Measurements from ENCODE around the gene CELF4. TPM values are rescaled to one million over a fixed set of nuclear protein-coding genes. Genes with fewer than 3 reads are reported as not detected.

CELF4 gene
- total RNA-seq, 1 donor from 2014 or later = not detected

- DNase-seq (ENCODE audit: low read depth in 2 of 2) = no peak
These were observed 8.5 kb upstream of the CELF4 start for GRCh38 chr18:37574113-37574512.

GRCh38 chr18:37572736-37573135 is 7.1 kb upstream of the CELF4 start:
- no peak for DNase-seq (ENCODE audit: low read depth in 2 of 2)

DNA sequence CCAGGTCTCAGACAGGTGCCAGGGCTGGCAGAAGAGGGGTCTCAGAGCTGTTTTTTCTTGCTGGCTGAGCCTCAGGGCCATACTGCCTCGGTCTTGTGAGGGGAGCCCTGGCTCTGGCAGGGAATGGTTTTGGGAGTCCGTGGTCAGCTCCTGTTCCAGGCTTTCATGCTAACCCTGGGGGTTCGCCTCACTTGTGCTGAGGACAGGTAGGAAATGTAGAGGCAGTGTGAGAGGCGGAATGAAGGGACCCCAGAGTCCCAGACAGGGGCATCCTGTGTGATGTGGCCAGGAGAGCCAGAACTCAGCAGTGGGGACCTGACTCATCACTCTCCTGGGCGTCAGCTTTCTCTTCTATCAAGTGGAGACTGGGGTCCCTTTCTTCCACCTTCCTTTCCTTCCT is 5.7 kb upstream of the CELF4 start:
- DNase-seq (ENCODE audit: low read depth in 2 of 2) = no peak

DNA sequence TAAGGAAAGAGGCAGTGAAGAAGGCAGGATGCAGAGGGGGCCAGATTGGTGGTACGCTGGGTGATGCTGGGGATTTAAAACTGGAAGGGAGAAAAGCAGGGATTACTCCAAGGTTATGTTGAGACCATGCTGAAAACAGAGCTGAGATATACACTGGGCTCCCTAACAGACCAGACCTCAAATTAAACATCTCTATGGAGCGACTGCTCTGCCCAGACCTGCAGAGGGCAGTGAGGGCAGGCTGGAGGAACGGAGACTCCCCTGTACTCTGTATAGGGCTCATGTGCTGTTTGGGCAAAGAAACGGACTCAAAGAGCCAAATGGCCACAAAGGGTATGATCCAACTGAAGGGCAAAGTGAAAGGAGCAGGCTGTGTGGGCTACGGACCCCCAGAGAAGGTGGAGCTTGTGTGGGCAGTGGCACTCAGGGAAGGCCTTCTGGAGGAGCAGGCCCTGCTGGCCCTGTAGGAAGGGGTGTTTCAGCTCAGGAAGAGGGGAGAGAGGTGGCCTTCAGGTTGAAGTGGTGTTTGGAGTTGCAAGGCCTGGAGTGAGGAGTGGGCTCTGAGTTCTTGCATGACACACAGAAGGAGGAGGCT is 4.8 kb upstream of the CELF4 start:
- no peak for DNase-seq (ENCODE audit: low read depth in 2 of 2)

GRCh38 chr18:37568671-37569070 is 3.1 kb upstream of the CELF4 start:
- DNase-seq (ENCODE audit: low read depth in 2 of 2) = no peak

DNA sequence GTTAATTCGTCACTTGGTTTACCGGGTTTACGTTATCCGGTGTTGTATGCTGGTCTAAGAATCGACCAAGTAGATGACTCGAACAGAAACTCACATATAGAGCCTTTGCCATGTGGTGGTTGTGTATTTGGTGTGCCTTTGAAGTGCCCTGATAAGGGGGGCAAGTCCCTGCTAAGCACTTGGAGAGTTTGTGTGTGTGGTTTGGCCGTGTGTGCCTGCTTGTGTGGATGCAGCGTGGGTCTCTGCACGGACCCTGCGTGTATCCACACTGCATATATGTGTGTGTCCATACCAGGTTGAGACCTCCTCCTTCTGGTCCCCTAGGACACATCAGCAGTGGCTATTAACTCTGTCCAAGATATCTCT is 2.4 kb upstream of the CELF4 start:
- no peak for DNase-seq (ENCODE audit: low read depth in 2 of 2)

GRCh38 chr18:37567061-37567993 is 1.7 kb upstream of the CELF4 start:
- peak in 1 of 2 donors; percentile 5 for DNase-seq (ENCODE audit: low read depth in 2 of 2)

GRCh38 chr18:37566479-37567060 is 972 bp upstream of the CELF4 start:
- peak in 1 of 2 donors; percentile 4 for DNase-seq (ENCODE audit: low read depth in 2 of 2)

DNA sequence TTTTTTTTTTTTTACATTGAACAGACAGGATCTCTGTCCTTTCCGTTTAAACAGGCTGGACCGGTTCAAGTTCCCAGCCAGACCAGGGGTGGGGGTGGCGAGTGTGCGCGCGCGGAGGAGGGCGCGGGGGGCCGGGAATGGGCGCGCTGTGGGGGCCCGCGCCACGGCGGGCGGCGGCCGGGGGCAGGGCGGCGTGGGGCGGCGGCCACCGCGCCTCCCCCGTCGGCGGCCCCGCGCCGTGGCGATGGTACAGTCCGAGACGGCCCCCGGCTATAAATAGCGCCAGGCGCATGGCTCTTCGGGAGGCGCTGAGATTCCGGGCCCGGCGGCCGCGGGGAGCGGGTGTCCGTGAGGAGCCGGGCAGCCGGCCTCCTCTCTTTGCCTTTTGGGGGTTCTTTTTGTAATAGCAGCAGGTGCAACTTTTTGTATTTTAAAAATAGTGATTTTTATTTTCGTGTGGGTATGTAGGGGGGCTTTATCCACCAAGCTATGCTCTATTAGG is 430 bp upstream of the CELF4 start:
- peak; percentile 9 to 53 for DNase-seq (ENCODE audit: low read depth in 2 of 2)

GRCh38 chr18:37564711-37565100 is 892 bp downstream of the CELF4 start:
- peak; percentile 34 to 70 for DNase-seq (ENCODE audit: low read depth in 2 of 2)

GRCh38 chr18:37563931-37564392 is 1.6 kb downstream of the CELF4 start:
- no peak for DNase-seq (ENCODE audit: low read depth in 2 of 2)

- DNase-seq (ENCODE audit: low read depth in 2 of 2) = no peak
These were observed 3.6 kb downstream of the CELF4 start for GRCh38 chr18:37561986-37562385.

GRCh38 chr18:37560003-37560402 is 5.6 kb downstream of the CELF4 start:
- DNase-seq (ENCODE audit: low read depth in 2 of 2) = no peak

DNA sequence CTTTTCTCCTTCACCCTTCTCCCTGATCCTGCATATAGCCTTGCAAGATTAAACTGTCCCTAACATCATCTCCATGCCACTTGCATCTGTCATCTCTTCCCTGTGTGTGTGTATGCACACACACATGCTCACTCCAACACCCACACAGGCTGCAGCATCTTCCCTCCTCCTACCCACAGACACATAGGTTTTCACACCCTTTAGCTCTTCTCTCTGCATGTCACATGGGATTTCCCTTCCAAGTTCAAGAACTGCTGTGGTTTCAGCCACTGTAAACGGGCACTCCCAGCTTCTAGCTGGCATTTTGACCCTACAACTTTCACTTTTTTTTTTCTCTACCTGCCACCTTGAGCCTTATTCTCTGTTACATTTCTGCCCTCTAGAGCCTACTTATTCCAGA is 6.4 kb downstream of the CELF4 start:
- DNase-seq (ENCODE audit: low read depth in 2 of 2) = no peak

GRCh38 chr18:37554399-37554787 is 11.2 kb downstream of the CELF4 start:
- no peak for DNase-seq (ENCODE audit: low read depth in 2 of 2)

DNA sequence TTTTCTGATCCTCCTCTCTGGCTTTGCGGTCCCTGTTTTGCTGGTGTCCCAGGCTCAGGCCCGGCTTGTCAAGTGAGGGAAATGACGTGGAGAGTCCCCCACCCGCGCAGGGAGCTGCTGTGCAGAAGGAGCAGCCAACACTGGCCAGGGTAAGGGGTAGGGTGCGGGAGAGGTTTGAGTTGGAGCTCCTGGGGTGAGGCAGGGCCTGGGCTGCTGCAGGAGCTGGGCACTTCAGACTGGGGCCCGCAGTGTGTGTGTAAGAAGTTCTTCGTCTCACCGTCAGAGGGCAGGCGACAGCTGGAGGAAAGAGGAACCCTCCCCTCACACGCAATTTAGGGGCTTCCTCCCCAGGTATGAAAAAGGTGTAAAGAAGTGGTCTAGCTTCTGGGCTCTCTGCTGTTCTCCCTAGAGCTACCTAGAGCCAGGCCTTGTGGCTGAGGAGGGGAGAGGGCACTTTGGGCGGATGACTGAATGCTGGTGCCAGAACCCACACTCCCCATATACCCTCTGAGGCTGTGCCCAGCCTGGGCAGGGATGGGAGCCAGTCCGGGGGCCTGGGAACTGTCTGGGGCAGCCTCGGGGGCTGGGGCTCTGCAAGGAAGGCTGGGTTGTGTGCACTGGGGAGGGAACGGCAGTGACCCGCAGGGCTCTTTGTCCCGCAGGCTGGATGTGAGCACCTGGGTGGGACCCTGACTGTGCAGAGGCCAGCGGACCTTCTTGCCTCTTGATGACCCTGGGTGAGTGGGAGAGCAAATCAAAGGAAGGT is 11.8 kb downstream of the CELF4 start:
- DNase-seq (ENCODE audit: low read depth in 2 of 2) = peak; percentile 16 to 27

- DNase-seq (ENCODE audit: low read depth in 2 of 2) = no peak
These were observed 13.3 kb downstream of the CELF4 start for GRCh38 chr18:37552286-37552685.

DNA sequence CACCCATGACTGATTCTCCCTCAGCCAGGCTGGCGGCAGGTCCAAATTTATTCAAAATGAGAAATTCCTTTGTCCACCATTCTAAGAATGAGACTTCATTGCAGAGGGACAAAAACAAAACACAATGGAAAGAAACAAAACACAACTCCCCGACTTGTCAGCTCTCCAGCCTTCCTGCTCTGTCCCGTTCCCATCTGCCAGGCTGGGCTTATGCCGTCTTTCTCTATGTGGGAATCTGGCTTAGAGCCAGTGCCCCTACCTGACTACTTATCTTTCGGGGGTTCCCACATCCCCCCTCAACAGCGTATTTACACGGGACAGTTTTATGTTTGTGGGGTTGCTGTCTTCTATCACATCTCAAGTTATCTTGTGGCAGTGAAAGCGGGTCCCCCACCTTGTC is 13.8 kb downstream of the CELF4 start:
- no peak for DNase-seq (ENCODE audit: low read depth in 2 of 2)

GRCh38 chr18:37551249-37551648 is 14.3 kb downstream of the CELF4 start:
- no peak for DNase-seq (ENCODE audit: low read depth in 2 of 2)

DNA sequence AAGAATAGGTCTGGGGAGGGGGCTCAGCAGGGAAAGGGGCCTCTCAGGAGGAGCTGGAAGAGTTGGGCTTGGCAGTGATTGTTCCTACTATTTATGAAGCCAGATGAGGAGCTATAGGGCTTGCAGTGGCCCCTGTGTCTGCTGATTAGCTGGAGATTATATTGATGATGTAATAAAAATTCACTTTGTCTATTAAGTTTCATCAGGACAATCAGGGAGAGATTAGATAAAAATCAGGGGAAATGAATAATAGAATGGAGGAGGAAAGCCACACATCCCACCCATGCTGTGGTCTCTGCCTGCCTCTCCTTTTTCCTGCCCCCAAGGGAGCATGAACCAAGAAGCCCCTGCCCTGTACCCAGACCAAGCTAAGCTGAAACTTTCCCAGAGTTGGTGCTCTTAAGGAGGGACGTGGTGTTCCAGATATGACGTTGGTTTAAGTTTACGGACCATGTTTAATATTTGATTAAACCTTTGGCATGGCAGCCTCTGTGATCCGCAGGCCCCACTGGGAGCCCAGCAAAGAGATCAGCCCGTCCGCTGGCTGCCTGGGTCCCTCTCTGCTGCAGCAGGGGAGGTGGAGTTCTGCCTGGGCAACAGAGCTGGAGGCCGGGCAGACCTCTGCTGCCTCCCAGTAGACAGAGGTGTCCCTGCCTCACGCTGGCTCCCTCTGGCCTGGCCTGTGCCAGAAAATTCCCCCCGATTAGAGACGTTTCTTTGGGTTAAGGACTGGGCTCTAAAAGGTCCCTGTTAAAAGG is 15.3 kb downstream of the CELF4 start:
- no peak for DNase-seq (ENCODE audit: low read depth in 2 of 2)

Data from lung microvascular endothelial cell (primary cell).